ENCODE results near the gene UPK3B. TPM values are rescaled to one million over a fixed set of nuclear protein-coding genes. Genes with fewer than 3 reads are reported as not detected.
"Not testable (repeated sequence)": the region's sequence is repeated elsewhere in the genome, so short reads cannot be mapped to it uniquely, and the experiment has no call there.

The UPK3B gene
- polyA plus RNA-seq, 3 donors = 0.33 TPM; not detected in 2

- H3K4me1 Mint-ChIP-seq; intact Hi-C loops (cut with micrococcal nuclease): not testable (repeated sequence)
These were observed 48.0 kb upstream of the UPK3B start for GRCh38 chr7:76462271-76462882.

GRCh38 chr7:76464959-76465358 lies 45.4 kb upstream of the UPK3B start:
- H3K4me3 ChIP-seq (replicated peaks in 1 of 3; ENCODE audit: low read depth in 2 of 3, low read length in 3 of 3); H3K4me3 Mint-ChIP-seq; DNase-seq; H3K27ac Mint-ChIP-seq; H3K4me1 ChIP-seq (ENCODE audit: control insufficient read depth in 1 of 2, insufficient read depth in 2 of 2, low read length in 2 of 2); H3K9me3 Mint-ChIP-seq; H3K9me3 ChIP-seq (replicated peaks in 1 of 2; ENCODE audit: control insufficient read depth in 1 of 2, insufficient read depth in 1 of 2, low read length in 2 of 2); H3K36me3 ChIP-seq (replicated peaks in 1 of 2; ENCODE audit: control insufficient read depth in 1 of 2, insufficient read depth in 2 of 2, low read length in 2 of 2); H2AFZ ChIP-seq (ENCODE audit: insufficient read depth, low read depth, low read length, poor library complexity, severe bottlenecking); H3K4me1 Mint-ChIP-seq; H3K4me2 ChIP-seq (replicated peaks; ENCODE audit: extremely low read depth, low read length, poor library complexity, severe bottlenecking); H3K27me3 Mint-ChIP-seq (ENCODE audit: low read depth in 3 of 3); H3K27me3 ChIP-seq (ENCODE audit: control insufficient read depth in 2 of 2, insufficient read depth in 2 of 2, low read length in 2 of 2); H3K27ac ChIP-seq (ENCODE audit: low read depth in 1 of 2, low read length in 2 of 2); H3K9ac ChIP-seq (ENCODE audit: insufficient read depth, low read length, poor library complexity, severe bottlenecking); intact Hi-C loops (cut with micrococcal nuclease): not testable (repeated sequence)
- Histone ChIP-seq H4K20me1 (ENCODE audit: insufficient read depth, low read length) (peaks cover 16% of the 10 kb centered on the region), H3K79me2 (ENCODE audit: insufficient read depth, low read length) (peaks cover 11% of the 10 kb centered on the region)
- H3K36me3 Mint-ChIP-seq = peaks cover 11 to 13% of the 10 kb centered on the region in 2 donors
- 92% methylated on average over 2 of the region's 5 CpGs for WGBS (ENCODE audit: insufficient coverage)

More at GRCh38 chr7:76462271-76462882, 48.0 kb upstream of the UPK3B start:
- H3K36me3 Mint-ChIP-seq; H3K27me3 ChIP-seq (ENCODE audit: control insufficient read depth in 2 of 2, insufficient read depth in 2 of 2, low read length in 2 of 2); H3K27ac Mint-ChIP-seq; H3K4me2 ChIP-seq (replicated peaks; ENCODE audit: extremely low read depth, low read length, poor library complexity, severe bottlenecking); H3K4me3 ChIP-seq (replicated peaks in 1 of 3; ENCODE audit: low read depth in 2 of 3, low read length in 3 of 3); DNase-seq; H3K9me3 ChIP-seq (replicated peaks in 1 of 2; ENCODE audit: control insufficient read depth in 1 of 2, insufficient read depth in 1 of 2, low read length in 2 of 2); H2AFZ ChIP-seq (ENCODE audit: insufficient read depth, low read depth, low read length, poor library complexity, severe bottlenecking); H3K36me3 ChIP-seq (replicated peaks in 1 of 2; ENCODE audit: control insufficient read depth in 1 of 2, insufficient read depth in 2 of 2, low read length in 2 of 2); H3K9me3 Mint-ChIP-seq; H3K27me3 Mint-ChIP-seq (ENCODE audit: low read depth in 3 of 3); H3K27ac ChIP-seq (ENCODE audit: low read depth in 1 of 2, low read length in 2 of 2); H3K4me1 ChIP-seq (ENCODE audit: control insufficient read depth in 1 of 2, insufficient read depth in 2 of 2, low read length in 2 of 2); H3K4me3 Mint-ChIP-seq; H3K79me2 ChIP-seq (ENCODE audit: insufficient read depth, low read length); H3K9ac ChIP-seq (ENCODE audit: insufficient read depth, low read length, poor library complexity, severe bottlenecking): not testable (repeated sequence)
- peaks cover 10% of the 10 kb centered on the region for H4K20me1 ChIP-seq (ENCODE audit: insufficient read depth, low read length)
- no CpG with 5 or more reads among the region's 17 CpGs for WGBS (ENCODE audit: insufficient coverage)

GRCh38 chr7:76465950-76466349 lies 44.4 kb upstream of the UPK3B start:
- H2AFZ ChIP-seq (ENCODE audit: insufficient read depth, low read depth, low read length, poor library complexity, severe bottlenecking); H3K9ac ChIP-seq (ENCODE audit: insufficient read depth, low read length, poor library complexity, severe bottlenecking); H3K4me1 Mint-ChIP-seq; H3K9me3 ChIP-seq (replicated peaks in 1 of 2; ENCODE audit: control insufficient read depth in 1 of 2, insufficient read depth in 1 of 2, low read length in 2 of 2); H3K4me2 ChIP-seq (replicated peaks; ENCODE audit: extremely low read depth, low read length, poor library complexity, severe bottlenecking); H3K4me3 Mint-ChIP-seq; H3K27me3 Mint-ChIP-seq (ENCODE audit: low read depth in 3 of 3); H3K4me1 ChIP-seq (ENCODE audit: control insufficient read depth in 1 of 2, insufficient read depth in 2 of 2, low read length in 2 of 2); H3K4me3 ChIP-seq (replicated peaks in 1 of 3; ENCODE audit: low read depth in 2 of 3, low read length in 3 of 3); H3K9me3 Mint-ChIP-seq; H3K27ac Mint-ChIP-seq; H3K27me3 ChIP-seq (ENCODE audit: control insufficient read depth in 2 of 2, insufficient read depth in 2 of 2, low read length in 2 of 2); H3K27ac ChIP-seq (ENCODE audit: low read depth in 1 of 2, low read length in 2 of 2); H3K36me3 ChIP-seq (replicated peaks in 1 of 2; ENCODE audit: control insufficient read depth in 1 of 2, insufficient read depth in 2 of 2, low read length in 2 of 2); intact Hi-C loops (cut with micrococcal nuclease); DNase-seq: not testable (repeated sequence)
- WGBS (ENCODE audit: insufficient coverage) = no CpG with 5 or more reads among the region's 8 CpGs
- H3K36me3 Mint-ChIP-seq = peaks cover 11 to 13% of the 10 kb centered on the region in 2 donors
- H3K79me2 ChIP-seq (ENCODE audit: insufficient read depth, low read length) = peaks cover 11% of the 10 kb centered on the region
- peaks cover 16% of the 10 kb centered on the region for H4K20me1 ChIP-seq (ENCODE audit: insufficient read depth, low read length)

- H3K27me3 ChIP-seq (ENCODE audit: control insufficient read depth in 2 of 2, insufficient read depth in 2 of 2, low read length in 2 of 2); H3K27me3 Mint-ChIP-seq (ENCODE audit: low read depth in 3 of 3); H3K9me3 ChIP-seq (replicated peaks in 1 of 2; ENCODE audit: control insufficient read depth in 1 of 2, insufficient read depth in 1 of 2, low read length in 2 of 2); H3K27ac Mint-ChIP-seq; H3K27ac ChIP-seq (ENCODE audit: low read depth in 1 of 2, low read length in 2 of 2); H3K4me3 ChIP-seq (replicated peaks in 1 of 3; ENCODE audit: low read depth in 2 of 3, low read length in 3 of 3); H3K4me1 ChIP-seq (ENCODE audit: control insufficient read depth in 1 of 2, insufficient read depth in 2 of 2, low read length in 2 of 2); H3K9ac ChIP-seq (ENCODE audit: insufficient read depth, low read length, poor library complexity, severe bottlenecking); H3K4me1 Mint-ChIP-seq; DNase-seq; H2AFZ ChIP-seq (ENCODE audit: insufficient read depth, low read depth, low read length, poor library complexity, severe bottlenecking); intact Hi-C loops (cut with micrococcal nuclease); H3K4me3 Mint-ChIP-seq; H3K4me2 ChIP-seq (replicated peaks; ENCODE audit: extremely low read depth, low read length, poor library complexity, severe bottlenecking); H3K9me3 Mint-ChIP-seq: not testable (repeated sequence)
- Histone ChIP-seq H3K79me2 (ENCODE audit: insufficient read depth, low read length) (peaks cover 11% of the 10 kb centered on the region), H4K20me1 (ENCODE audit: insufficient read depth, low read length) (peaks cover 22% of the 10 kb centered on the region), H3K36me3 (replicated peaks in 1 of 2; ENCODE audit: control insufficient read depth in 1 of 2, insufficient read depth in 2 of 2, low read length in 2 of 2) (peaks cover 3 to 12% of the 10 kb centered on the region in 2 donors)
- 96% methylated on average over 9 of the region's 14 CpGs for WGBS (ENCODE audit: insufficient coverage)
- H3K36me3 Mint-ChIP-seq = peaks cover 14 to 16% of the 10 kb centered on the region in 2 donors
These were observed 42.5 kb upstream of the UPK3B start for GRCh38 chr7:76467743-76468404.
